Fibroblast of the aortic adventitia (primary cell): Measurements from ENCODE around the gene TGFA. TPM values are rescaled to one million over a fixed set of nuclear protein-coding genes. Genes with fewer than 3 reads are reported as not detected.

Experiments
- DNase-seq: peaks from one replicate; pipeline ENCODE4 v3.0.0-alpha.2; 2010; ENCODE audit warnings: low read depth
- H3K4me3 ChIP-seq: 2 replicates; pipeline ENCODE4 v1.5.1; 2011; ENCODE audit warnings: low read depth, mild to moderate bottlenecking, control low read depth, low read length, moderate library complexity
- total RNA-seq: library from RNA; depleted of rRNA; stranded (reverse); fragments of >200 nt; gene quantifications from 2 replicates; pipeline ENCODE4 v1.2.3, GENCODE V29; 2012; ENCODE audit warnings: low replicate concordance
- TF ChIP-seq, protein P1 (sequence below): IDR thresholded peaks from 2 replicates; pipeline ENCODE4 v1.5.1; 2011; ENCODE audit warnings: mild to moderate bottlenecking, low read length, control low read depth, inconsistent platforms; ENCODE audit not compliant: insufficient read depth

The TGFA gene
- total RNA-seq, 1 donor, result not detected

DNA sequence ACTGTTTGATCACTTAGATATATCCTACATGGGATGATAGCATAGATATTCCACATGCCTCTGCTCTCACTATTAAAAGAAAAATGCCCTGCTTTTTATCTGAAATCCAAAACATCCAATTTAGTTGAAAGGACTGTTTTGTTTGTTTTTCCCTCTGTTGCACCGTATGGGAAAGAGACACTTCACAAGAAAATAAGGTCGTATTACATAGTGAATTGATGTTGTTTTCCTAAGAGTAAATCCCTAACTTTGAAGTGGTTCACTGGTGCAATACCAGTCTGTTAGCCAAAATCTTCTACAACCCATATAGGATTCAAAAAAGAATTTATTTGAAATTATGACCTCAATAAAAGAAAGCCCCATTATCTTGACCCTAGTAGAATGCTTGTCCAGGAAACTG lies 18.1 kb downstream of the TGFA start:
- no peak overlapping the region for H3K4me3 ChIP-seq
- TF ChIP-seq, protein P1, sequence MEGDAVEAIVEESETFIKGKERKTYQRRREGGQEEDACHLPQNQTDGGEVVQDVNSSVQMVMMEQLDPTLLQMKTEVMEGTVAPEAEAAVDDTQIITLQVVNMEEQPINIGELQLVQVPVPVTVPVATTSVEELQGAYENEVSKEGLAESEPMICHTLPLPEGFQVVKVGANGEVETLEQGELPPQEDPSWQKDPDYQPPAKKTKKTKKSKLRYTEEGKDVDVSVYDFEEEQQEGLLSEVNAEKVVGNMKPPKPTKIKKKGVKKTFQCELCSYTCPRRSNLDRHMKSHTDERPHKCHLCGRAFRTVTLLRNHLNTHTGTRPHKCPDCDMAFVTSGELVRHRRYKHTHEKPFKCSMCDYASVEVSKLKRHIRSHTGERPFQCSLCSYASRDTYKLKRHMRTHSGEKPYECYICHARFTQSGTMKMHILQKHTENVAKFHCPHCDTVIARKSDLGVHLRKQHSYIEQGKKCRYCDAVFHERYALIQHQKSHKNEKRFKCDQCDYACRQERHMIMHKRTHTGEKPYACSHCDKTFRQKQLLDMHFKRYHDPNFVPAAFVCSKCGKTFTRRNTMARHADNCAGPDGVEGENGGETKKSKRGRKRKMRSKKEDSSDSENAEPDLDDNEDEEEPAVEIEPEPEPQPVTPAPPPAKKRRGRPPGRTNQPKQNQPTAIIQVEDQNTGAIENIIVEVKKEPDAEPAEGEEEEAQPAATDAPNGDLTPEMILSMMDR, result no peak
- no peak for DNase-seq

DNA sequence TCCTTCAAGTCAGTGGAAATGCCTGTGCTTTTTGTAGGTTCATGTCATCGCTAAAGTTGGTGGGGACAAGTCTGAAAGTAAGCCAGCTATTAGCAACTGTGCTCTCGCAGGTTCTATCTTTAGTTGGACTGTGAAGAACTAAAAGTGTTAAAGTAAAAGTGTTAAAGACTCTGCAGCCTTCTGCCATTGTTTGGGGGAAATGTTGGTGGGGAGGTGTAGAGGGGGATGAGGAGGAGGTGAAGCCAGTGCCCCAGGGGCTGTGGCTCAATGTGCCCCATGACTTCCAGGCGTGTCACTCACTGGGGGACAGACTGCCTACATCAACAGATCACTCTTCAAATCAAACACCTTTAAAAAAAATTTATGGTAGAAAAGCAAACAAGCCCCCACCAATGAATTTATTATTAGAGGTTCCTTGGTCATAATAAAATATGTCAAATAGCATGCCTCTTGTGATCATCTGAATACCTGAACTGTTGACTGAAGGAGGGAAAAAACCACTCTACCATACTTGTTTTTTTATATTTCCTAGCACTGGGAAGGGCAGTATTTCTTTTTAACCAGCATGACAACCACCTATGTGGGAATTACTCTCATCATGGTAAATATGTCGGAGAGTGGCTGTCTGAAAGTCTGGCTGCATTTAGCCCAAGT lies 19.3 kb downstream of the TGFA start:
- H3K4me3 ChIP-seq, result no peak overlapping the region
- DNase-seq, result no peak
- TF ChIP-seq, protein P1, result no peak

DNA sequence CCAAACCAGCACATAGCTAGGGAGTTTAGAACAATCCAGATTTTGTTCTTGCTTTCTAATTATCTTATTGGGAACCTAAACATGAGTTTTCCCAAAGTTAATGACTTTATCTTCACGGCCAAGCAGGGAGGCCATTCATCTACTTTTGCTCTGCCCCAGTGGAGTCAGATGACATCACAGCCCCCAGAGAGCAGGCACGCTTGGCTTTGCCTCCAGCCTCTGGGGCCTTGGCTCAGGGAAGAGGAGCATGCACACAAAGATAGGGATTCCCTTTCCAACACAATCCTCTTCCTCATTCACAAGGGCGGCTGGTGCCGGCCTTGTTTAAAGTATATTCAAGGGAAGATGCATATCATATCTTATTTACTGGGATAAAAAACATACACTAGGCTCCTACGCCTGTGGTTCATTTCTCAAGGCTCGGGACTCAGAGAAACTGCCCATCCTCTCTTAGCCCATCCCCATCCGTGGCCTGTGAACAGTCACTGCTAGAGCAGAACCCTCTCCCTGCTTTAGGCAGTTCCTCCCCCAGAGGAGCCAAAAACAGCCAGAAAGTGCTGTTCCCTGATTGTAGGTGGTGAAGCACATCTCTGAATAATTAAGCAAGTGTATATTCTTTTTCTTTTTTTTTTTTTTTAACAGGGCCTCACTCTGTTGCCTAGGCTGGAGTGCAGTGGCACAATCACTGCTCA lies 21.2 kb downstream of the TGFA start:
- DNase-seq, result no peak

DNA sequence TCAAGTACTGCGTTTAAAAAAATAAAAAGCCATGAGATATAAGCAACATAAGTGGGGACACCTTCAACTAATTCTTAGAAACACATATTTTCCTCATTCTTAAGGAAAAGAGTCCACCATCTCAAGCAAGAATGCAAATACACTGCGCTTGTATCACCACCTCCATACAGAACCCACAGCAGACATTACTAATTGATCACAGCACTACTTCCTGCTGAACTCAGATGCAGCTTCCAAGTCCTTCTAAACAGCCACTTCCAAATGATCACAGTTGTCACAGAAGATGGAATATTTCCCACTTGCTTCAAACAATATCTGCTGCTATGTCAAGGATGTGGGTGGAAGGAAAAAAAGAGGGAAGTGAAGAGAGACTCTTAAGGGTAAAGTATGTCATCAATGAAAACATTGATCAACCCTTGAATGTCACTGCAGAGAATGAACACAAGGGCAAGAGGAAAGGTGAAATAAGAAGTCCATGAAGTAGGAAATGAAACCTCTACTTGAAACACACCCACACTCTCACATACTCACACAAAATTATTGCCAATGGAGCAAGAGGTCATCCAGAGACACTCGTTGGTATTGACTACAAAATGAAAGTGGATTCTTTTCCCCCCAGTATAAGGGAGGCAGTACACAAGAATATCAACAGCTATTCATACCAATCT lies 22.1 kb downstream of the TGFA start:
- H3K4me3 ChIP-seq, result no peak overlapping the region
- no peak for DNase-seq
- TF ChIP-seq, protein P1, result no peak

More for the DNA sequence above, 21.2 kb downstream of the TGFA start:
- no peak overlapping the region for H3K4me3 ChIP-seq
- TF ChIP-seq, protein P1, result no peak

DNA sequence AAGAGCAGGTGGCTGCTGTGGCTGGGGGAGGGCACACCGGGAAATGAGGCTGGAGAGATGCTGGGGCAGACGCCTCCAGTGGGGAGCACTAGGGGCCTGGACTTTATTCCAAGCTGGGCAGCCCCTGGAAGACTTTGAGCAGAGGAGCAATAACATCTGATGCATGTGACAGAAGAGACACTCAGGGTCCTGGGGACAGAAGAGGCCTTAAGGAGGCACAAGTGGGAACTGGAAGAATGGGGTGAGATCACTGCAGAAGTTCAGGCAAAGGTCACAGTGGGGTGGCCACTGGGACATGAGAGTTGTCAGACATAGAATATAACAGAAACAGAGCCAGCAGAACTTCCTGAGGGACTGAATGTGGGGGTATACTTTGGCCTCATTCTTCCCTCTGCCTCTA lies 24.0 kb downstream of the TGFA start:
- DNase-seq, result no peak
- H3K4me3 ChIP-seq, result no peak overlapping the region
- TF ChIP-seq, protein P1, result no peak

DNA sequence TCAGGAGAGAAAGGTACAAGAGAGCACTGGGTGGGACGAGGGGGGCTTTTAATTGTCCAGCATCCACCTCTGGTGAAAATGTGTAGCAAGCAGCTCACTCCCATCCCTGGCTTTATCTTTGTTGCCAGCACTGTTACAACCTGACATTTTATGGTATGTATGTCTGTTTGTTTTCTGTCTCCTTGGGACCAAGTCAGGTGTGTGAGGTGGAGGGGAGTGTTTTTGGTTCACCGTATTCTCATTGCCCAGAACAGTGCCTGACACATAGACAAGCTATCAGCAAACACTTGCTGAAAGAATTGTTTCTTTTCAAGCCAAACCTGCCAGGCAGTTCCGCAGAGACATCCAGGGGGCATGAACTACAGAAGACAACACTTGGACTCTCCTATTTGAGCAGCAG lies 24.7 kb downstream of the TGFA start:
- no peak for DNase-seq
- TF ChIP-seq, protein P1, result no peak
- no peak overlapping the region for H3K4me3 ChIP-seq
